Cardiac muscle cell (in vitro differentiated cells and primary cell): Measurements from ENCODE around the gene ADGRE1. TPM values are rescaled to one million over a fixed set of nuclear protein-coding genes. Genes with fewer than 3 reads are reported as not detected.

Source experiments
- DNase-seq, 2 donors: peaks; one replicate each; pipeline versions ENCODE4 v3.0.0 to v3.0.0-alpha.2; 2010 to 2017; ENCODE audit warnings: low read depth in 1 of 2, low spot score in 1 of 2
- H3K27ac ChIP-seq: fragments of 200-600 bp; sonication (generic); 2 replicates; pipeline ENCODE4 v1.5.1; 2016
- H3K27me3 ChIP-seq: fragments of 200-600 bp; sonication (generic); 2 replicates; pipeline ENCODE4 v1.6.0; 2016; ENCODE audit warnings: control low read depth
- H3K36me3 ChIP-seq: fragments of 200-600 bp; sonication (generic); 2 replicates; pipeline ENCODE4 v1.5.1; 2016; ENCODE audit warnings: control low read depth
- H3K4me1 ChIP-seq: fragments of 200-600 bp; sonication (generic); 2 replicates; pipeline ENCODE4 v1.8.1; 2017; ENCODE audit warnings: low read depth, mild to moderate bottlenecking, mixed run types
- H3K4me3 ChIP-seq: fragments of 200-600 bp; sonication (generic); 2 replicates; pipeline ENCODE4 v1.5.1; 2016; ENCODE audit warnings: mild to moderate bottlenecking
- H3K9me3 ChIP-seq: fragments of 200-600 bp; sonication (generic); 2 replicates; pipeline ENCODE4 v1.5.1; 2017; ENCODE audit warnings: low read depth, mild to moderate bottlenecking, control low read depth
- polyA plus RNA-seq: library from polyadenylated mRNA; unstranded; fragments of >200 nt; fragmentation: Nextera tagmentation; extraction: Ambion mirVana; gene quantifications from 2 replicates; pipeline ENCODE4 v1.2.1, GENCODE V29; 2016
- total RNA-seq: library from RNA; depleted of rRNA; stranded (reverse); fragments of >200 nt; gene quantifications from 2 replicates; pipeline ENCODE4 v1.2.3, GENCODE V29; 2016
- TF ChIP-seq, protein P1 (sequence below): IDR thresholded peaks from 2 replicates; pipeline ENCODE4 v1.5.1; 2012; ENCODE audit warnings: low read depth, mild to moderate bottlenecking, low read length

The ADGRE1 gene
- total and polyA plus RNA-seq, 2 experiments from 2014 or later, result not detected

DNA sequence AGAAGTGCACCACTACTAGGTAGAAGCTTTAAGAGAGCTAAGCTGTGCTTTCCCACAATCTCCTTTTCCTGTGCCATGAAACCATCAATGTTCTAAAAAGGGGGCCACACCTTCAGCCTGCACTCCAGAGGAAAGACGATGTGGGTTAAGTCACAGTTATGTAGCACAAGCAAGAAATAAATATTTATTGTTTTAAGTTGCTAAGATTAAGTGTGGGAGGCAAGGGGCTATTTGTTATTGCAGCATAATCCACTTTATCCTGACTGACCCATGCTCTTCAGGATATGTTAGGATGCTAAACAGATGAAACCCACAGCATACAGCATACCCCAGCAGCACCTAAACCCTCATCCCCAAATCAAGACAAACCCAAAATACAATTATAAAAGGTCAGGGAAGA, 69.2 kb downstream of the ADGRE1 start:
- H3K27me3 ChIP-seq, result no peaks in the 10 kb centered on the region
- TF ChIP-seq, protein P1, sequence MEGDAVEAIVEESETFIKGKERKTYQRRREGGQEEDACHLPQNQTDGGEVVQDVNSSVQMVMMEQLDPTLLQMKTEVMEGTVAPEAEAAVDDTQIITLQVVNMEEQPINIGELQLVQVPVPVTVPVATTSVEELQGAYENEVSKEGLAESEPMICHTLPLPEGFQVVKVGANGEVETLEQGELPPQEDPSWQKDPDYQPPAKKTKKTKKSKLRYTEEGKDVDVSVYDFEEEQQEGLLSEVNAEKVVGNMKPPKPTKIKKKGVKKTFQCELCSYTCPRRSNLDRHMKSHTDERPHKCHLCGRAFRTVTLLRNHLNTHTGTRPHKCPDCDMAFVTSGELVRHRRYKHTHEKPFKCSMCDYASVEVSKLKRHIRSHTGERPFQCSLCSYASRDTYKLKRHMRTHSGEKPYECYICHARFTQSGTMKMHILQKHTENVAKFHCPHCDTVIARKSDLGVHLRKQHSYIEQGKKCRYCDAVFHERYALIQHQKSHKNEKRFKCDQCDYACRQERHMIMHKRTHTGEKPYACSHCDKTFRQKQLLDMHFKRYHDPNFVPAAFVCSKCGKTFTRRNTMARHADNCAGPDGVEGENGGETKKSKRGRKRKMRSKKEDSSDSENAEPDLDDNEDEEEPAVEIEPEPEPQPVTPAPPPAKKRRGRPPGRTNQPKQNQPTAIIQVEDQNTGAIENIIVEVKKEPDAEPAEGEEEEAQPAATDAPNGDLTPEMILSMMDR, result no peak
- no peak for DNase-seq
- no peaks in the 10 kb centered on the region for H3K4me1 ChIP-seq
- no peaks in the 10 kb centered on the region for H3K9me3 ChIP-seq
- no peaks in the 10 kb centered on the region for H3K36me3 ChIP-seq
- H3K4me3 ChIP-seq, result no peak overlapping the region
- H3K27ac ChIP-seq, result no peak overlapping the region

DNA sequence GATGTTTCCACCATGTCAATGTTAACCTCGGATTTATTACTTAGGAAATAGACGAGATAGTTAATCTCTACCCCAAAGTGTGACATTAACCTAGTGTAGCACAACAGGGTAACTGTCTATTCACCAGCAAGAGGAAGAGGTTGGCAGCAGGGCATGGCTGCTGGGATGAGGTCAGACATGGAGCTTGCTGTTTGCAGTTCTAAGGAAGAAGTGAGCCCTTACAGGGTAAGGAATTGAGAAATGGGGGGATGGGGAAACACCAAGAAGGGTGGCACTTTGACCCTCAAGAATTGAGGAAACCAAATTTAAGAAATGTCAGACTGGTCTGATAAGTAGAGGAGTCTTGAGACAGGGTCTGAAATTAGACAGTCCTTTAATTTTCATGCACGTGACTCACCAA, 71.4 kb downstream of the ADGRE1 start:
- Histone ChIP-seq H3K4me1 (no peaks in the 10 kb centered on the region), H3K27me3 (no peaks in the 10 kb centered on the region), H3K9me3 (no peaks in the 10 kb centered on the region), H3K27ac (no peak overlapping the region), H3K4me3 (no peak overlapping the region), H3K36me3 (no peaks in the 10 kb centered on the region)
- no peak for DNase-seq
- TF ChIP-seq, protein P1, result no peak

DNA sequence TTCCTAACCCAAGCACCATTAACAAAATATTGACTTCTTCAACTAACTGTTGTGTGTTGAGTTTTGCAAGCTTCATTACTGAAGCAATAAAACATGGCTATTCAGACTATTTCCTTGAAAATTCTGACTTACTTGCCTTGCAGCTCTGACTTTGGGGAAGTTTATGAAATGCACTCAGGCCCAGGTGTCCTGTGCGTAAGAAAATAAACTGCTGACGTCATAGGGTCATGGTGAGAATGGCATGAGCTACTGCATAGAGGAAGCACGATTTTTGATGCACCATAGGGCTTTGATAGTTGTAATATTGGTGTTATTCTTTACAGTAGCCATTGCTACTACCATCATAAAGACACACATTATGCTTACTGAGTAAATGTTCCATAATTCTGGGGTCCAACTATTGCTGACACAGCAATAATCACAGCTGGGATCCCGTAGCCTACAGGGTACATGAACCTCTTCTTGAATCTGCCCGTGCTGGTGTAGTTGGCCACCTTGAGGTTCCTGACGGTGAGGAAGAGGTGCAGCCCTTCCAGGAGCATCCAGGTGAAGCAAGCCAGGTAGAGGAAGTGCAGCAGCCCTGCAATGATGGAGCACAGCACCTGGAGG, 76.0 kb downstream of the ADGRE1 start:
- H3K27me3 ChIP-seq, result no peaks in the 10 kb centered on the region
- no peaks in the 10 kb centered on the region for H3K4me1 ChIP-seq
- H3K9me3 ChIP-seq, result no peaks in the 10 kb centered on the region
- no peak overlapping the region for H3K27ac ChIP-seq
- TF ChIP-seq, protein P1, result no peak
- DNase-seq, result no peak
- H3K4me3 ChIP-seq, result no peak overlapping the region
- H3K36me3 ChIP-seq, result no peaks in the 10 kb centered on the region

DNA sequence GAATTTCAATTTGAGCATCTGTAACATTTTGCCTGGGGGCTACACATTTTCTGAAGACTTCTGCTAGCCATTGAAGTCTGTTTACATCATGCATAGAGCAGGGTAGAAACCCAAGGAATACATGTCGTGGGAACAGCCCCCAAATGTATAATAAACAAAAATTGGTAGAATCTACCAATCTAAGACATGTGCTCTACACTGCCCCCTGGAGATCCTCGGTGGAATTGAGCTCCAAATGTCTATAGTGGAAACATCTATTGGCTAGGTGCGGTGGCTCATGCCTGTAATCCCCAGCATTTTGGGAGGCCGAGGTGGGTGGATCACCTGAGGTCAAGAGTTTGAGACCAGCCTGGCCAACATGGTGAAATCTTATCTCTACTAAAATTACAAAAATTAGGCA, 76.6 kb downstream of the ADGRE1 start:
- H3K4me1 ChIP-seq, result no peaks in the 10 kb centered on the region
- no peaks in the 10 kb centered on the region for H3K36me3 ChIP-seq
- TF ChIP-seq, protein P1, result peak; percentile 14
- no peak overlapping the region for H3K27ac ChIP-seq
- H3K27me3 ChIP-seq, result no peaks in the 10 kb centered on the region
- no peak for DNase-seq
- H3K9me3 ChIP-seq, result no peaks in the 10 kb centered on the region
- H3K4me3 ChIP-seq, result no peak overlapping the region

DNA sequence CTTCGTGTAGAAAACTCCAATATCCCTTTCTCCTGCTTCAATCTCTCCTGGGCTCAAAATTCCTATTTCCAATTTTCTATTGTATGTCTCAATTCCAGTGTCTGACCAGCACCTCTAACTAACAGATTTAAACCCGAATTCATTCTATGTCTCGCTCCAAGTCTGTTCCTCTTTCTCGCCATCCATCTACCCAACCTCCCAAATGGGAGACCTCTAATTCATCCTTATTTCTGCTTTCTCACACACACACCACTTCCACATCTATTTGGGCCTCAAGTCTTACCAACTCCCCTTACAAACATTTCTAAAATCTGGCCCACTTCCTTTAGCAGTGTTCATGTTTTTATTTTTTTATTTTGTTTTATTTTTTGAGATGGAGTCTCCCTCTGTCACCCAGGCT, 80.6 kb downstream of the ADGRE1 start:
- no peak for DNase-seq
- Histone ChIP-seq H3K36me3 (no peaks in the 10 kb centered on the region), H3K4me3 (no peak overlapping the region), H3K9me3 (no peaks in the 10 kb centered on the region), H3K27me3 (no peaks in the 10 kb centered on the region), H3K4me1 (no peaks in the 10 kb centered on the region), H3K27ac (no peak overlapping the region)
- TF ChIP-seq, protein P1, result no peak

DNA sequence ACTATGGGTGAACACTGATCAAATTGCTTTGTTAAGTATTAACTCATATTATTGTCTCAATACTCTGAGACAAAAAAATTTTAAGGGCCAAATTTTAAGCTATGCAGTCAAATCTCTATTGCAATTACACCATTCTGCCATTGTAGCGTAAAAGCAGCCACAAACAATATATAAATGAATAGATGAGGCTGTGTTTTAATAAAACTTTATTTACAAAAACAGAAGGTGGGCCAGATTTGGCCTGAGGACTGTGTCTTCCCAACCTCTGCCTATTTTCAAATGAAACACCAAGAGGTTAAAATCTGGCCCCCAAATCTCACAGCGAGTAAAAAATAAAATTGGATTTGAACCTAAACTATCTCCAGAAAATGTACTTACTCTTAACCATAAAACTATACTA, 82.1 kb downstream of the ADGRE1 start:
- no peaks in the 10 kb centered on the region for H3K36me3 ChIP-seq
- TF ChIP-seq, protein P1, result no peak
- H3K9me3 ChIP-seq, result no peaks in the 10 kb centered on the region
- no peak for DNase-seq
- H3K27ac ChIP-seq, result no peak overlapping the region
- no peaks in the 10 kb centered on the region for H3K27me3 ChIP-seq
- no peaks in the 10 kb centered on the region for H3K4me1 ChIP-seq
- H3K4me3 ChIP-seq, result no peak overlapping the region
